Activated CD4-positive, CD25-positive, alpha-beta regulatory T cell treated with anti-CD3 and anti-CD28 coated beads, Interleukin-2, amount 50 U/mL, for 24 hours (primary cell): ENCODE measurements around the gene ZMYND19.
"Not testable (repeated sequence)": the region's sequence is repeated elsewhere in the genome, so short reads cannot be mapped to it uniquely, and the experiment has no call there.

Source experiments
- ATAC-seq, 2 donors: fragments of 150-1000 bp; cut with Tn5 transposase; one replicate each; pipeline ENCODE4 v1.10.0; 2021; ENCODE audit warnings: mild to moderate bottlenecking in 1 of 2, moderate library complexity in 1 of 2

The ZMYND19 gene

GRCh38 chr9:137553654-137554053 is 36.7 kb downstream of the ZMYND19 start:
- not testable (repeated sequence) for ATAC-seq

GRCh38 chr9:137552022-137552768 is 38.1 kb downstream of the ZMYND19 start:
- peak; percentile 2 to 11 for ATAC-seq

GRCh38 chr9:137551264-137552021 is 38.9 kb downstream of the ZMYND19 start, which contains the start of gene MRPL41:
TSS of gene MRPL41 (plus strand) at chr9:137551879. CDS start at chr9:137552082, 203 bp downstream.
- peak; percentile 93 to 96 for ATAC-seq

GRCh38 chr9:137550958-137551263 is 39.4 kb downstream of the ZMYND19 start:
- not testable (repeated sequence) for ATAC-seq

- ATAC-seq = no peak
Observed at GRCh38 chr9:137550231-137550621, 40.1 kb downstream of the ZMYND19 start, which contains the start of gene PNPLA7. TSS of gene PNPLA7 (minus strand) at chr9:137550402. CDS start at chr9:137550197, 205 bp downstream.

- no peak for ATAC-seq
Observed at GRCh38 chr9:137547687-137548543, 42.4 kb downstream of the ZMYND19 start.

GRCh38 chr9:137545123-137545522 is 45.2 kb downstream of the ZMYND19 start:
- ATAC-seq = no peak

GRCh38 chr9:137544176-137544760 is 46.0 kb downstream of the ZMYND19 start:
- no peak for ATAC-seq

GRCh38 chr9:137543237-137543963 is 46.9 kb downstream of the ZMYND19 start:
- no peak for ATAC-seq

- ATAC-seq = no peak
Observed at GRCh38 chr9:137542486-137542885, 47.8 kb downstream of the ZMYND19 start.

- ATAC-seq = no peak
Observed at GRCh38 chr9:137540536-137540935, 49.8 kb downstream of the ZMYND19 start.

- ATAC-seq = no peak
Observed at GRCh38 chr9:137538058-137538457, 52.3 kb downstream of the ZMYND19 start.

GRCh38 chr9:137536594-137537131 is 53.6 kb downstream of the ZMYND19 start:
- ATAC-seq = not testable (repeated sequence)

GRCh38 chr9:137535120-137535428 is 55.2 kb downstream of the ZMYND19 start:
- ATAC-seq = no peak

- peak; percentile 49 to 55 for ATAC-seq
Observed at GRCh38 chr9:137534256-137535119, 55.8 kb downstream of the ZMYND19 start.

- ATAC-seq = not testable (repeated sequence)
Observed at GRCh38 chr9:137532891-137533468, 57.3 kb downstream of the ZMYND19 start.
